ENCODE data around the gene ATP11A. TPM values are rescaled to one million over a fixed set of nuclear protein-coding genes. Genes with fewer than 3 reads are reported as not detected.
A peak's percentile ranks its signal among the peaks of the same experiment; 100 is the strongest.

The ATP11A gene
- total RNA-seq, 1 donor from 2014 or later: 70.9 TPM

GRCh38 chr13:112756081-112756480 is 66.2 kb downstream of the ATP11A start:
- TF ChIP-seq CTCF (conservative IDR thresholded peaks at IDR 0.05): no peak
- Mint-ChIP-seq H3K36me3 (peaks cover 12% of the 10 kb centered on the region), H3K27ac (no peak overlapping the region), H3K4me1 (ENCODE audit: unreplicated experiment) (peaks cover 27% of the 10 kb centered on the region), H3K9me3 (no peaks in the 10 kb centered on the region), H3K27me3 (no peaks in the 10 kb centered on the region), H3K4me3 (no peak overlapping the region)
- no peak for DNase-seq (ENCODE audit: extremely low spot score, unreplicated experiment)

- Mint-ChIP-seq H3K9me3 (no peaks in the 10 kb centered on the region), H3K27me3 (no peaks in the 10 kb centered on the region), H3K36me3 (peaks cover 12% of the 10 kb centered on the region), H3K4me1 (ENCODE audit: unreplicated experiment) (peaks cover 28% of the 10 kb centered on the region), H3K27ac (no peak overlapping the region), H3K4me3 (no peak overlapping the region)
- no peak for TF ChIP-seq CTCF (conservative IDR thresholded peaks at IDR 0.05)
- no peak for DNase-seq (ENCODE audit: extremely low spot score, unreplicated experiment)
Measured at GRCh38 chr13:112756511-112756966, 66.7 kb downstream of the ATP11A start.

- no peaks in the 10 kb centered on the region for H3K9me3 Mint-ChIP-seq
- no peaks in the 10 kb centered on the region for H3K27me3 Mint-ChIP-seq
- peaks cover 29% of the 10 kb centered on the region for H3K4me1 Mint-ChIP-seq (ENCODE audit: unreplicated experiment)
- no peak for DNase-seq (ENCODE audit: extremely low spot score, unreplicated experiment)
- H3K36me3 Mint-ChIP-seq: peaks cover 8% of the 10 kb centered on the region
- no peak for TF ChIP-seq CTCF (conservative IDR thresholded peaks at IDR 0.05)
- peak overlapping the region; percentile 69 for H3K27ac Mint-ChIP-seq
- H3K4me3 Mint-ChIP-seq: peak overlapping the region; percentile 37
Measured at GRCh38 chr13:112756967-112757758, 67.3 kb downstream of the ATP11A start.

- Mint-ChIP-seq H3K27me3 (no peaks in the 10 kb centered on the region), H3K4me1 (ENCODE audit: unreplicated experiment) (peaks cover 32% of the 10 kb centered on the region), H3K27ac (peak overlapping the region; percentile 69), H3K4me3 (peak overlapping the region; percentile 31), H3K36me3 (peaks cover 8% of the 10 kb centered on the region), H3K9me3 (no peaks in the 10 kb centered on the region)
- no peak for DNase-seq (ENCODE audit: extremely low spot score, unreplicated experiment)
- TF ChIP-seq CTCF (conservative IDR thresholded peaks at IDR 0.05): no peak
Measured at GRCh38 chr13:112757759-112758086, 67.9 kb downstream of the ATP11A start.

- no peak for TF ChIP-seq CTCF (conservative IDR thresholded peaks at IDR 0.05)
- H3K4me3 Mint-ChIP-seq: no peak overlapping the region
- H3K27me3 Mint-ChIP-seq: no peaks in the 10 kb centered on the region
- peaks cover 26% of the 10 kb centered on the region for H3K4me1 Mint-ChIP-seq (ENCODE audit: unreplicated experiment)
- no peak for DNase-seq (ENCODE audit: extremely low spot score, unreplicated experiment)
- H3K36me3 Mint-ChIP-seq: peaks cover 8% of the 10 kb centered on the region
- no peaks in the 10 kb centered on the region for H3K9me3 Mint-ChIP-seq
- H3K27ac Mint-ChIP-seq: no peak overlapping the region
Measured at GRCh38 chr13:112759053-112759452, 69.2 kb downstream of the ATP11A start.
